Dendritic cell treated with granulocyte-macrophage colony-stimulating factor and Interleukin-4, amounts not matched to agents 40 ng/mL and 50 ng/mL, for 4 days (primary cell): Measurements from ENCODE around the gene CCNT2.
"Not testable (repeated sequence)": the region's sequence is repeated elsewhere in the genome, so short reads cannot be mapped to it uniquely, and the experiment has no call there.

Experiments used
- H3K27ac Mint-ChIP-seq: one replicate; pipeline ENCODE4 v1.8.0; 2022; ENCODE audit warnings: mild to moderate bottlenecking, mixed read lengths
- H3K27me3 Mint-ChIP-seq: one replicate; pipeline ENCODE4 v1.8.0; 2022; ENCODE audit warnings: mild to moderate bottlenecking, mixed read lengths
- H3K36me3 Mint-ChIP-seq: one replicate; pipeline ENCODE4 v1.8.0; 2022; ENCODE audit warnings: low read depth, mixed read lengths
- H3K4me1 Mint-ChIP-seq: one replicate; pipeline ENCODE4 v1.8.0; 2022; ENCODE audit warnings: low read depth, mixed read lengths
- H3K4me3 Mint-ChIP-seq: one replicate; pipeline ENCODE4 v1.8.0; 2022; ENCODE audit warnings: mild to moderate bottlenecking, moderate library complexity, mixed read lengths
- H3K9me3 Mint-ChIP-seq: one replicate; pipeline ENCODE4 v1.8.0; 2022; ENCODE audit warnings: mixed read lengths
- intact Hi-C: fragments of 100-400 bp; cut with micrococcal nuclease; formaldehyde crosslinking; loops from one replicate; pipeline ENCODE4 v1.15.0; 2022

Gene CCNT2

GRCh38 chr2:134973241-134974138 lies 54.9 kb downstream of the CCNT2 start:
- intact Hi-C loops, result no loop called here
- Mint-ChIP-seq H3K27me3 (no peaks in the 10 kb centered on the region), H3K36me3 (no peaks in the 10 kb centered on the region), H3K9me3 (peaks cover 46% of the 10 kb centered on the region), H3K4me3 (no peak overlapping the region), H3K27ac (no peak overlapping the region), H3K4me1 (no peaks in the 10 kb centered on the region)

DNA sequence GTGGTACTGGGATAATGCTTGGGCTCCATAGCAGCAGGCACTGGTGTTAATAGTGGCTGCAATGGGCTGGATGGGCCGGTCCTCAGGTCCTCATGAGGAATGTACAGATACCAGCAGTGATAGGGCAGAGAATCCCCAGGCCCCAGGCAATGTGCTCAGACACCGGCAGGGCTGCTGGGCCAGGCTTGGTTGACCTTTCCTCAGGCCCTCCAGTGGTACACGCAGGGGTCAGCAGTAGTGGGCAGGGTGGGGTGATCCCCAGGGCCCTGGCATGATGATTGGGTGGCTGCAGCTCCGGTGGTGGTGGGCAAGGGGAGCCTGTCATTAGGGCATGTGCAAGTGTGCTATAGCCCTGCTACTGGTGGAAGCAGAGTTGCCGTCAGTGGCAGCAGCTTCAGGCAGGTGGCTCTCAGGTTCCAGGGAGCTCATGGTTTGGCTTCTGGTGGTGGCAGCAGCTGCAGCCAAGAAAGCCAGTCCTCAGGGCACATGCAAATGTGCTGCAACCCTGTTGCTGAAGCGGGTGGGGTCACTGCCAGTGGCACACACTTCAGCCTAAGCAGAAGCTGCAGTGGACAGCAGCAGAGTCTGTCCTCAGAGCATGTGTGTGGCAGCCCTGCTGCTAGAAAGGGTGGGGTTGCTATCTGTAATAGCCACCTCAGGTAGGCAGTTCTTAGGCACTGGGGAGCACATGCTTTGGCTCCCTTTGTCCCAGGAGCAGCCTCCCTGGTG lies 56.8 kb downstream of the CCNT2 start:
- H3K4me1 Mint-ChIP-seq, result no peaks in the 10 kb centered on the region
- H3K4me3 Mint-ChIP-seq, result no peak overlapping the region
- H3K27me3 Mint-ChIP-seq, result no peaks in the 10 kb centered on the region
- intact Hi-C loops, result no loop called here
- no peaks in the 10 kb centered on the region for H3K36me3 Mint-ChIP-seq
- peaks cover 39% of the 10 kb centered on the region for H3K9me3 Mint-ChIP-seq
- no peak overlapping the region for H3K27ac Mint-ChIP-seq

DNA sequence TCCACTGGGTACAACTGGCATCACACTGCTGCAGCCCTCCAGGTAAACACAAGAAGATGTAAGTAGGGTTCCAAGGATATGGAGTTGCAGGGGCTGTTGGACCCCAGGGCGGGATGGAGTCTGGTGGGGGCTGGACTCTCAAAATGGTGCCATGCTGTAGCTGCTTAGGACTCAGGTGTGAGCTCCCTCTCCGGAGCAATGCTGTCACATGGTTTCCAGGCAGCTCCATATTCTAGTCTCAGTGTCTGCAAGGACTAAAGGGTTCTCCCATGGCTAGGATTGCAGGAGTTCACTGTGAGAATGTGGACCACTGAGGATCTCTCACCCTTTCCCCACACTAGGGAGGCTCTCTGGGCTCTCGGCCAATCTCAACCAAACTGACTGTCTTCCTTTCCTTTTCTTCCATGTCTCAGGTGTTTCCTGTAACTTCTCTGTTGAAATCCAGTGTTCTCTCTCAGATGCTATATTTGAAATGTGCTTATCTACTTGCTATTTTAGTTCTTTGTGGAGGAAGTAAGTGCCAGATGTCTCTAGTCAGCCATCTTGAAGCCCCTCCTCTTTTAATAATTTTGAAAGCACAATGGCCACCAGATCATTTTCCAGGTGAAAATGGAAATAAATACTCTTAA lies 57.6 kb downstream of the CCNT2 start:
- no peaks in the 10 kb centered on the region for H3K36me3 Mint-ChIP-seq
- H3K4me3 Mint-ChIP-seq, result no peak overlapping the region
- H3K27me3 Mint-ChIP-seq, result no peaks in the 10 kb centered on the region
- H3K4me1 Mint-ChIP-seq, result no peaks in the 10 kb centered on the region
- intact Hi-C loops, result no loop called here
- H3K27ac Mint-ChIP-seq, result no peak overlapping the region
- H3K9me3 Mint-ChIP-seq, result peaks cover 35% of the 10 kb centered on the region

- H3K27ac Mint-ChIP-seq, H3K27me3 Mint-ChIP-seq, intact Hi-C loops, H3K36me3 Mint-ChIP-seq, H3K4me1 Mint-ChIP-seq, H3K4me3 Mint-ChIP-seq: not testable (repeated sequence)
- peaks cover 26% of the 10 kb centered on the region for H3K9me3 Mint-ChIP-seq
Measured at GRCh38 chr2:134977104-134977503, 58.5 kb downstream of the CCNT2 start.

- H3K27ac Mint-ChIP-seq, result no peak overlapping the region
- intact Hi-C loops, result no loop called here
- H3K27me3 Mint-ChIP-seq, result no peaks in the 10 kb centered on the region
- H3K36me3 Mint-ChIP-seq, result no peaks in the 10 kb centered on the region
- peaks cover 11% of the 10 kb centered on the region for H3K9me3 Mint-ChIP-seq
- H3K4me3 Mint-ChIP-seq, result no peak overlapping the region
- H3K4me1 Mint-ChIP-seq, result peaks cover 9% of the 10 kb centered on the region
Measured at GRCh38 chr2:134979221-134979620, 60.6 kb downstream of the CCNT2 start.

DNA sequence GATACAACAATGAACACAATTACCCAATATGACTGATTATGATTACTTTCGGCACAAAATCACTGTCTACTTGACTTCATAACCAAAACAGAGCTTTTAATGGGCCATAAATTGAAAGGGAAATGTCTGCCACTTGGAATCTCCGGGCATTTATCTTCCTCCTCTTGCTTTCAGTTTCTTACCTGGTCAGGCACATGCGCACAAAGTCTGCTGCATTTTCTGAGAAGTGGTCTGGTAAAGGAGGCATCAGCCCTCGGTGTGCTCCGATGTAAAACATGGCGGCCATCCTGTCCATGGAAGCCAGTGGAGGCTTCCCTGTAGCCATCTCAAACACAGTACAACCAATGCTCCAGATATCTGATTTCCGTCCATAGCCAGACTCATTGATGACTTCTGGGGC lies 62.0 kb downstream of the CCNT2 start:
- no peaks in the 10 kb centered on the region for H3K36me3 Mint-ChIP-seq
- H3K9me3 Mint-ChIP-seq, result no peaks in the 10 kb centered on the region
- intact Hi-C loops, result no loop called here
- H3K4me1 Mint-ChIP-seq, result peaks cover 9% of the 10 kb centered on the region
- no peak overlapping the region for H3K27ac Mint-ChIP-seq
- no peaks in the 10 kb centered on the region for H3K27me3 Mint-ChIP-seq
- no peak overlapping the region for H3K4me3 Mint-ChIP-seq

DNA sequence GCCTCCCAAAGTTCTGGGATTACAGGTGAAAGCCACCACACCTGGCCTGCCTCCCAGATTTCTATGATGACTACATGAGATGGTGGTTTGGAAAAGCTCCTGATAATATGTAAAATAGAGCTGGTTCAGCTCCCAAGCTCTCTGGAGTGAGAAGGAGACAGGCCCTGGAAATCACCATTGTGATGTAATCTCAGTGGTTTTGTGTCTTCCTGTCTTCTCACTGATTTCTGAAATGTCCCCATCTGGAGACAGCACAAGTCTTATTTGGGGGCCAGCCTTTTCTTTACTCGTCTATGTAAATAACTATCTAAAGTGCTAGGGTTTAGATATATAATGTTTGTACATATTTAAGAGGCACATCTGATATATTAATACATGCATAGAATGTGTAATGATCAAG lies 64.0 kb downstream of the CCNT2 start:
- Mint-ChIP-seq H3K4me3 (no peak overlapping the region), H3K4me1 (peaks cover 9% of the 10 kb centered on the region), H3K27ac (no peak overlapping the region), H3K36me3 (no peaks in the 10 kb centered on the region), H3K27me3 (no peaks in the 10 kb centered on the region), H3K9me3 (no peaks in the 10 kb centered on the region)
- intact Hi-C loops, result no loop called here

DNA sequence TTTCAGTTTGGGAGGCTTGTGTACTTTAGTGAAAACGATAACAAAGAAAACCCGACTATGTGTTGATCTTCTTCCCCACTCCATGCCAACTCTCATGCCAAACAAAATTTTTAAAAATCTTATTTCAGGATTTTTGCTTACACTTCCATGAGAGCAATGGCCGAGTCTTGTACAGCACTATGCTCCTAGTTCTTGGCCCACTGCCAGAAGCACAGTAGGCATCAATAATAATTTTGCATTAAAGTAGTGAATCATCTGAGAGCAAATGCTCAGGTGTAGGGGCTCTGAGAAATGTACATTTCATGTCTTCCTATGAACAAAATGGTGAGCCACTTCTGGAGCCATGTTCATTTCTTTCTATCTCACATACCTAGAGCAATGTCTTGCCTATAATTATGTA lies 66.4 kb downstream of the CCNT2 start:
- no peak overlapping the region for H3K4me3 Mint-ChIP-seq
- H3K27me3 Mint-ChIP-seq, result no peaks in the 10 kb centered on the region
- intact Hi-C loops, result no loop called here
- H3K27ac Mint-ChIP-seq, result no peak overlapping the region
- H3K4me1 Mint-ChIP-seq, result peaks cover 9% of the 10 kb centered on the region
- H3K9me3 Mint-ChIP-seq, result no peaks in the 10 kb centered on the region
- no peaks in the 10 kb centered on the region for H3K36me3 Mint-ChIP-seq

GRCh38 chr2:134988994-134989605 lies 70.5 kb downstream of the CCNT2 start:
- Mint-ChIP-seq H3K4me3 (no peak overlapping the region), H3K4me1 (no peaks in the 10 kb centered on the region), H3K36me3 (no peaks in the 10 kb centered on the region), H3K27ac (no peak overlapping the region), H3K9me3 (no peaks in the 10 kb centered on the region), H3K27me3 (no peaks in the 10 kb centered on the region)
- intact Hi-C loops, result no loop called here

GRCh38 chr2:134999521-134999920 lies 80.9 kb downstream of the CCNT2 start:
- H3K36me3 Mint-ChIP-seq, result no peaks in the 10 kb centered on the region

DNA sequence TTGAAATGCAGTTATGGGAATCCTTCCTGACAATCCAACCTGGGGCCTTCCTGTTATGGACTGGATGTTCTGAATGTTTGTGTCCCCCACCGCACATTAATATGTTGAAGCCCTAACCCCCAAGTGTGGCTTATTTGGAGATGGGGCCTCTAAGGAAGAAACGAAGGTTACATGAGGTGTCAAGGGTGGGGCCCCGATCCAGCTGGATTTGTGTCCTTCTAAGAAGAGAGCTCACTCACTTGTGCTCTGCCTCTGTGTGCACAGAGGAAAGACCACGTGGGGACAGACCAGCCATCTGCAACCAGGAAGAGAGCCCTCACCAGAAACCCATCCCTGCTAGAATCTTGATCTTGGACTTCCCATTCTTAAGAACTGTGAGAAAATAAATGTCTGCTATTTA lies 84.2 kb downstream of the CCNT2 start:
- peaks cover 13% of the 10 kb centered on the region for H3K27me3 Mint-ChIP-seq
- H3K9me3 Mint-ChIP-seq, result no peaks in the 10 kb centered on the region
- intact Hi-C loops, result loop anchor here (10.0 kb wide), 2 partner anchors 472 to 602 kb away; no protein-coding TSS in a partner anchor
- peaks cover 5% of the 10 kb centered on the region for H3K4me1 Mint-ChIP-seq
- no peaks in the 10 kb centered on the region for H3K36me3 Mint-ChIP-seq
- H3K4me3 Mint-ChIP-seq, result no peak overlapping the region
- H3K27ac Mint-ChIP-seq, result no peak overlapping the region

More at GRCh38 chr2:134999521-134999920, 80.9 kb downstream of the CCNT2 start:
- H3K27ac Mint-ChIP-seq, result no peak overlapping the region
- H3K27me3 Mint-ChIP-seq, result peaks cover 7% of the 10 kb centered on the region
- H3K4me3 Mint-ChIP-seq, result no peak overlapping the region
- no peaks in the 10 kb centered on the region for H3K9me3 Mint-ChIP-seq
- intact Hi-C loops, result no loop called here
- peaks cover 4% of the 10 kb centered on the region for H3K4me1 Mint-ChIP-seq

- intact Hi-C loops, result loop anchor here (2.0 to 10.0 kb wide), 3 partner anchors 471 to 707 kb away; no protein-coding TSS in a partner anchor
- Mint-ChIP-seq H3K9me3 (no peaks in the 10 kb centered on the region), H3K27ac (no peak overlapping the region), H3K36me3 (no peaks in the 10 kb centered on the region), H3K4me3 (no peak overlapping the region), H3K27me3 (peaks cover 13% of the 10 kb centered on the region), H3K4me1 (peaks cover 5% of the 10 kb centered on the region)
Measured at GRCh38 chr2:135004005-135004746, 85.6 kb downstream of the CCNT2 start.

- no peaks in the 10 kb centered on the region for H3K36me3 Mint-ChIP-seq
- no peaks in the 10 kb centered on the region for H3K9me3 Mint-ChIP-seq
- peaks cover 14% of the 10 kb centered on the region for H3K27me3 Mint-ChIP-seq
- intact Hi-C loops, result loop anchor here (2.0 to 10.0 kb wide), 4 partner anchors 37 to 705 kb away; no protein-coding TSS in a partner anchor
- H3K4me1 Mint-ChIP-seq, result peaks cover 5% of the 10 kb centered on the region
- no peak overlapping the region for H3K4me3 Mint-ChIP-seq
- no peak overlapping the region for H3K27ac Mint-ChIP-seq
Measured at GRCh38 chr2:135005753-135006152, 87.1 kb downstream of the CCNT2 start.
